Left lung (tissue), 10 donors: ENCODE data around the gene NFIA. TPM values are rescaled to one million over a fixed set of nuclear protein-coding genes. Genes with fewer than 3 reads are reported as not detected.
A peak's percentile ranks its signal among the peaks of the same experiment; 100 is the strongest.

ENCODE experiments used
- ATAC-seq: fragments of 200-7000 bp; cut with Tn5 transposase; one replicate; pipeline ENCODE4 v1.9.1; 2020; ENCODE audit warnings: moderate library complexity
- DNase-seq, 4 donors: peaks; one replicate each; pipeline ENCODE4 v3.0.0-alpha.2; 2013 to 2020
- H3K27ac ChIP-seq, 2 donors: fragments of 200-600 bp; sonication (generic) in 1 of 2; one replicate each; pipeline versions ENCODE4 v1.5.0 to v1.8.0; 2020 to 2021
- H3K27me3 ChIP-seq, 2 donors: fragments of 200-600 bp; sonication (generic) in 1 of 2; one replicate each; pipeline versions ENCODE4 v1.5.0 to v1.8.0; 2020 to 2021
- H3K36me3 ChIP-seq, 2 donors: fragments of 200-600 bp; sonication (generic) in 1 of 2; one replicate each; pipeline versions ENCODE4 v1.5.0 to v1.8.0; 2020 to 2021
- H3K4me1 ChIP-seq, 2 donors: fragments of 200-600 bp; one replicate each; pipeline ENCODE4 v1.8.0; 2021
- H3K4me3 ChIP-seq, 2 donors: fragments of 200-600 bp; sonication (generic) in 1 of 2; one replicate each; pipeline versions ENCODE4 v1.5.0 to v1.8.0; 2020 to 2021; ENCODE audit warnings: mild to moderate bottlenecking in 1 of 2
- H3K9me3 ChIP-seq, 2 donors: fragments of 200-600 bp; sonication (generic) in 1 of 2; one replicate each; pipeline versions ENCODE4 v1.5.0 to v1.8.0; 2020 to 2021
- CTCF ChIP-seq, 2 donors: fragments of 200-600 bp; sonication (generic) in 1 of 2; IDR thresholded peaks; one replicate each; pipeline versions ENCODE4 v1.5.0 to v1.8.0; 2021; ENCODE audit warnings: antibody characterized with exemption in 2 of 2
- intact Hi-C, 2 donors: fragments of 100-400 bp; cut with DNase I; formaldehyde crosslinking; loops; one replicate each; pipeline versions ENCODE4 v1.11.2 to v1.14.2; 2022
- polyA plus RNA-seq, 6 donors: library from polyadenylated mRNA; unstranded; fragments of 120-200 nt; gene quantifications; one replicate each; pipeline ENCODE4 v1.2.1, GENCODE V29; 2013; ENCODE audit not compliant: insufficient read length in 6 of 6
- total RNA-seq, 2 donors: library from RNA; stranded (reverse); fragmentation: NEBNext Ultra II Directional; extraction: Animal tissue kit (Norgen Biotek cat#: 25700); gene quantifications; one replicate each; pipeline ENCODE4 v1.2.1, GENCODE V29; 2021
- donor health status: DM: no; HTN: yes; CAD: no.
- donor health status: DM: no; HTN: no; CAD: no.

NFIA gene
- total and polyA plus RNA-seq, 8 donors, result 30.4 to 60.7 (median 37.6) TPM

- no peak for ATAC-seq
- Histone ChIP-seq H3K4me3 (no peak overlapping the region), H3K9me3 (no peaks in the 10 kb centered on the region), H3K36me3 (no peaks in the 10 kb centered on the region), H3K27me3 (no peaks in the 10 kb centered on the region), H3K27ac (no peak overlapping the region), H3K4me1 (no peaks in the 10 kb centered on the region)
- DNase-seq, result no peak
- intact Hi-C loops, result no loop called here
- no peak for TF ChIP-seq CTCF (IDR thresholded peaks at IDR 0.05)
Observed at GRCh38 chr1:61486783-61487536, 404.6 kb downstream of the NFIA start.

- H3K9me3 ChIP-seq, result no peaks in the 10 kb centered on the region
- no peak for TF ChIP-seq CTCF (IDR thresholded peaks at IDR 0.05)
- no peak overlapping the region for H3K4me3 ChIP-seq
- no peak for ATAC-seq
- H3K4me1 ChIP-seq, result no peaks in the 10 kb centered on the region
- no peaks in the 10 kb centered on the region for H3K27me3 ChIP-seq
- DNase-seq, result no peak
- H3K27ac ChIP-seq, result no peak overlapping the region
- H3K36me3 ChIP-seq, result no peaks in the 10 kb centered on the region
- intact Hi-C loops, result no loop called here
Observed at GRCh38 chr1:61487801-61488200, 405.4 kb downstream of the NFIA start.

GRCh38 chr1:61490924-61491323, 408.6 kb downstream of the NFIA start:
- Histone ChIP-seq H3K9me3 (no peaks in the 10 kb centered on the region), H3K4me1 (no peaks in the 10 kb centered on the region), H3K27me3 (no peaks in the 10 kb centered on the region), H3K27ac (no peak overlapping the region), H3K36me3 (no peaks in the 10 kb centered on the region), H3K4me3 (no peak overlapping the region)
- intact Hi-C loops, result no loop called here
- no peak for TF ChIP-seq CTCF (IDR thresholded peaks at IDR 0.05)
- DNase-seq, result no peak
- no peak for ATAC-seq

- ATAC-seq, result peak; percentile 29
- H3K9me3 ChIP-seq, result no peaks in the 10 kb centered on the region
- no peaks in the 10 kb centered on the region for H3K27me3 ChIP-seq
- H3K27ac ChIP-seq, result no peak overlapping the region
- intact Hi-C loops, result no loop called here
- no peaks in the 10 kb centered on the region for H3K36me3 ChIP-seq
- H3K4me3 ChIP-seq, result no peak overlapping the region
- DNase-seq, result peak in 1 of 4 donors; percentile 28
- no peaks in the 10 kb centered on the region for H3K4me1 ChIP-seq
- TF ChIP-seq CTCF (IDR thresholded peaks at IDR 0.05), result no peak
Observed at GRCh38 chr1:61491497-61491896, 409.1 kb downstream of the NFIA start.

- Histone ChIP-seq H3K4me3 (no peak overlapping the region), H3K27me3 (no peaks in the 10 kb centered on the region), H3K9me3 (no peaks in the 10 kb centered on the region), H3K27ac (no peak overlapping the region), H3K4me1 (no peaks in the 10 kb centered on the region), H3K36me3 (no peaks in the 10 kb centered on the region)
- TF ChIP-seq CTCF (IDR thresholded peaks at IDR 0.05), result no peak
- no peak for DNase-seq
- no peak for ATAC-seq
- intact Hi-C loops, result no loop called here
Observed at GRCh38 chr1:61494000-61494399, 411.6 kb downstream of the NFIA start.
